K562 (cell line): ENCODE measurements around the gene KRTAP2-3. TPM values are rescaled to one million over a fixed set of nuclear protein-coding genes. Genes with fewer than 3 reads are reported as not detected.
A peak's percentile ranks its signal among the peaks of the same experiment; 100 is the strongest.

ENCODE experiments used
- FIP1L1 ChIP-seq: fragments of 200-400 bp; formaldehyde crosslinking; IDR thresholded peaks from 2 replicates; pipeline ENCODE4 v1.6.1; 2018; ENCODE audit warnings: mild to moderate bottlenecking, low read depth, low read length; ENCODE audit not compliant: poor library complexity, severe bottlenecking
- FOXK2 ChIP-seq, 2 experiments: fragments of 450-650 bp; IDR thresholded peaks in 1 of 2; conservative IDR thresholded peaks in 1 of 2; 2 replicates each; pipeline ENCODE4 v1.6.1; 2016; ENCODE audit warnings: low read depth in 2 of 2, mild to moderate bottlenecking in 1 of 2
- HDAC8 ChIP-seq: fragments of 450-650 bp; IDR thresholded peaks from 2 replicates; pipeline ENCODE4 v1.6.1; 2016; ENCODE audit warnings: mild to moderate bottlenecking, missing genetic modification characterization, moderate library complexity, missing compliant biosample characterization
- KDM1A ChIP-seq, 2 experiments: fragments of 450-650 bp; IDR thresholded peaks; 2 replicates each; pipeline ENCODE4 v1.6.1; 2016; ENCODE audit warnings: mild to moderate bottlenecking in 2 of 2
- LARP7 ChIP-seq: fragments of 450-650 bp; IDR thresholded peaks from 2 replicates; pipeline ENCODE4 v1.6.1; 2016
- MCM7 ChIP-seq, 2 experiments: fragments of 450-650 bp; IDR thresholded peaks; 2 replicates each; pipeline ENCODE4 v1.6.1; 2016 to 2018
- PHF20 ChIP-seq: fragments of 450-650 bp; IDR thresholded peaks from 2 replicates; pipeline ENCODE4 v1.6.1; 2018; ENCODE audit not compliant: partially characterized antibody
- POLR3A ChIP-seq: IDR thresholded peaks from 2 replicates; pipeline ENCODE4 v1.6.1; 2011; ENCODE audit warnings: borderline replicate concordance, mild to moderate bottlenecking, moderate library complexity; ENCODE audit not compliant: insufficient read length, insufficient read depth; ENCODE audit errors: extremely low read depth
- SIN3B ChIP-seq: fragments of 450-650 bp; IDR thresholded peaks from 2 replicates; pipeline ENCODE4 v1.6.1; 2017; ENCODE audit warnings: low read depth, mild to moderate bottlenecking, moderate library complexity
- SRF ChIP-seq, 2 experiments: fragments of 250-450, 450-650 bp in 1 of 2; sonication (Bioruptor Pico) in 1 of 2; sonication (generic) in 1 of 2; formaldehyde crosslinking; IDR thresholded peaks; 2 replicates each; pipeline versions ENCODE4 v1.5.0 to v1.5.1; 2020 to 2022; ENCODE audit warnings: mild to moderate bottlenecking in 1 of 2, missing genetic modification reagents in 1 of 2
- SRSF1 ChIP-seq: fragments of 200-400 bp; formaldehyde crosslinking; IDR thresholded peaks from 2 replicates; pipeline ENCODE4 v1.6.1; 2017; ENCODE audit warnings: mild to moderate bottlenecking, low read depth, low read length, moderate library complexity
- SRSF9 ChIP-seq: fragments of 200-400 bp; formaldehyde crosslinking; IDR thresholded peaks from 2 replicates; pipeline ENCODE4 v1.6.1; 2017; ENCODE audit warnings: low read depth, low read length, borderline replicate concordance
- TARDBP ChIP-seq: fragments of 450-650 bp; IDR thresholded peaks from 2 replicates; pipeline ENCODE4 v1.6.1; 2016
- TCF7 ChIP-seq: sonication (generic); IDR thresholded peaks from 2 replicates; pipeline ENCODE4 v1.6.1; 2016; ENCODE audit warnings: antibody characterized with exemption, borderline replicate concordance
- TCFL5 ChIP-seq: fragments of 250-450 bp; sonication (Bioruptor Pico); conservative IDR thresholded peaks from 2 replicates; pipeline ENCODE4 v1.6.1; 2021; ENCODE audit warnings: mild to moderate bottlenecking, moderate library complexity, matching md5 sums
- TRIM28 ChIP-seq: fragments of 450-650 bp; IDR thresholded peaks from 2 replicates; pipeline ENCODE4 v1.6.1; 2017
- ZNF311 ChIP-seq: fragments of 250-450 bp; sonication (Bioruptor Pico); IDR thresholded peaks from 2 replicates; pipeline ENCODE4 v1.4.0; 2020; ENCODE audit warnings: mild to moderate bottlenecking, moderate library complexity
- polyA plus RNA-seq, 8 experiments: library from polyadenylated mRNA; depleted of rRNA in 4 of 8; stranded (reverse) in 5 of 8; unstranded in 3 of 8; fragments of >200 nt; fragmentation: Nextera tagmentation in 2 of 8; fragmentation: Illumina TruSeq in 1 of 8; extraction: Ambion mirVana in 2 of 8; extraction: Trizol in 1 of 8; gene quantifications; 2 replicates each; pipeline versions ENCODE4 v1.2.1 to v1.2.3, GENCODE V29; 2011 to 2014; ENCODE audit warnings: inconsistent platforms in 1 of 8, missing spikeins in 1 of 8
- total RNA-seq, 7 experiments: library from RNA; depleted of rRNA in 6 of 7; stranded (reverse); fragments of >200 nt in 6 of 7; fragmentation: Illumina TruSeq in 2 of 7; extraction: Trizol in 2 of 7; gene quantifications; 2 replicates each; pipeline versions ENCODE4 v1.2.1 to v1.2.3, GENCODE V29; 2011 to 2021; ENCODE audit warnings: low replicate concordance in 1 of 7
- TF ChIP-seq, protein P1 (sequence below): fragments of 250-450 bp; sonication (Bioruptor Pico); IDR thresholded peaks from 2 replicates; pipeline ENCODE4 v1.8.0; 2021; ENCODE audit warnings: moderate library complexity, mild to moderate bottlenecking, inconsistent platforms
- TF ChIP-seq, protein P2 (sequence below), 2 experiments: fragments of 450-650 bp; IDR thresholded peaks; 2 replicates each; pipeline ENCODE4 v1.6.1; 2016
- TF ChIP-seq, protein P3 (sequence below): fragments of 450-650 bp; conservative IDR thresholded peaks from 2 replicates; pipeline ENCODE4 v1.6.1; 2016; ENCODE audit warnings: missing genetic modification characterization, low read depth, mild to moderate bottlenecking, missing compliant biosample characterization, moderate library complexity
- TF ChIP-seq, protein P4 (sequence below): sonication (generic); formaldehyde crosslinking; IDR thresholded peaks from 2 replicates; pipeline ENCODE4 v1.8.0; 2023; ENCODE audit warnings: mild to moderate bottlenecking, missing genetic modification reagents

KRTAP2-3 gene
- total and polyA plus RNA-seq, 9 of the 15 experiments (the other 6 are each of a cell fraction or from before 2014, with no cell fraction given), result not detected

DNA sequence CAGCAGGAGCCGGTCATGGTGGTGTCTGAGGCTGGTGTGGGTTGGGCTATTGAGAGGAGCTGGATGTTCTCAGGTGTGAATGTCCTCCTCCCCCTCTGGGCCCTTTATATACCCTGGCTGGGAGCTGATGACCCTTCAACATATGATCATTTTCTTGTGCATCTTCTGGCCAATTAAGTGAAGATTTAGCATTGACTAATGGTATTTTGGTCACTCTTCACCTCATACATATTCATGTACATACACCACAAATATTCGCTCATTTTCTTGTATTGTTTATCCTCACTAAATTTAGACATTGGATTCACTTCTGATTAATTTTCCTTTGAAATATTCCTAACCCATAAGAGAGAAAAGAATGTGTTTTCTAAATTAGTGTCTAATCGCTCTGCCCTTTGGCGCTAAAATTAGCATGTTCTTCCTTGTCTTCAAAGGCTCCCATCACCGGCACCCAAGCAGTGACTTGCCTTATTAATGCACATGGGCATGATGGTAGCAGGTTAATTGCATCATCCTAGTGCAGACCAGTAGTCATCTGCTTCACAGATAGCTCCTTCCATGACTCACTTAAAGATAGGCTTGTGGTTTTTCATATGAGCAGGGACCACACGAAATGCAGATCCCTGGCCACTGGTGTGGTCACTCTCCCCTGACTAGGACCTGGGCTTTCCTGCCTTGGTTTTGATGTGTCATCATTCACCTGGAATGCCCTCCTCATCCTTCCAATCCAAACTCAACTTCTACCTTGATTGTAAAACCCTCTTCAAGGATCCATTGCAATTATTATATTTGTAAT, 6.1 kb upstream of the KRTAP2-3 start, which contains the start of gene KRTAP2-4 (continued):
- TF ChIP-seq PHF20 (no peak), HDAC8 (no peak; the same call in 1 of the 2 replicates), TCF7 (no peak), KDM1A (IDR thresholded peaks at IDR 0.05) (no peak), SIN3B (no peak), SRSF1 (no peak), SRSF9 (no peak), FIP1L1 (no peak), TRIM28 (no peak), MCM7 (IDR thresholded peaks at IDR 0.05) (no peak), SRF (CRISPR knock-in tag; IDR thresholded peaks at IDR 0.05) (no peak), LARP7 (no peak), TARDBP (no peak), POLR3A (no peak), TCFL5 (CRISPR knock-in tag) (no peak), FOXK2 (conservative IDR thresholded peaks at IDR 0.05 in 1 of 2, IDR thresholded peaks at IDR 0.05 in 1 of 2; ENCODE audit: low read depth in 2 of 2) (no peak), ZNF311 (CRISPR knock-in tag) (no peak)
- TF ChIP-seq, protein P1, sequence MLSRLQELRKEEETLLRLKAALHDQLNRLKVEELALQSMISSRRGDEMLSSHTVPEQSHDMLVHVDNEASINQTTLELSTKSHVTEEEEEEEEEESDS, result no peak
- TF ChIP-seq, protein P2, sequence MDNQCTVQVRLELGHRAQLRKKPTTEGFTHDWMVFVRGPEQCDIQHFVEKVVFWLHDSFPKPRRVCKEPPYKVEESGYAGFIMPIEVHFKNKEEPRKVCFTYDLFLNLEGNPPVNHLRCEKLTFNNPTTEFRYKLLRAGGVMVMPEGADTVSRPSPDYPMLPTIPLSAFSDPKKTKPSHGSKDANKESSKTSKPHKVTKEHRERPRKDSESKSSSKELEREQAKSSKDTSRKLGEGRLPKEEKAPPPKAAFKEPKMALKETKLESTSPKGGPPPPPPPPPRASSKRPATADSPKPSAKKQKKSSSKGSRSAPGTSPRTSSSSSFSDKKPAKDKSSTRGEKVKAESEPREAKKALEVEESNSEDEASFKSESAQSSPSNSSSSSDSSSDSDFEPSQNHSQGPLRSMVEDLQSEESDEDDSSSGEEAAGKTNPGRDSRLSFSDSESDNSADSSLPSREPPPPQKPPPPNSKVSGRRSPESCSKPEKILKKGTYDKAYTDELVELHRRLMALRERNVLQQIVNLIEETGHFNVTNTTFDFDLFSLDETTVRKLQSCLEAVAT (IDR thresholded peaks at IDR 0.05), result peak in 1 of 2 experiments; percentile 67; a peak in 1 of 4 replicates
- TF ChIP-seq, protein P3, sequence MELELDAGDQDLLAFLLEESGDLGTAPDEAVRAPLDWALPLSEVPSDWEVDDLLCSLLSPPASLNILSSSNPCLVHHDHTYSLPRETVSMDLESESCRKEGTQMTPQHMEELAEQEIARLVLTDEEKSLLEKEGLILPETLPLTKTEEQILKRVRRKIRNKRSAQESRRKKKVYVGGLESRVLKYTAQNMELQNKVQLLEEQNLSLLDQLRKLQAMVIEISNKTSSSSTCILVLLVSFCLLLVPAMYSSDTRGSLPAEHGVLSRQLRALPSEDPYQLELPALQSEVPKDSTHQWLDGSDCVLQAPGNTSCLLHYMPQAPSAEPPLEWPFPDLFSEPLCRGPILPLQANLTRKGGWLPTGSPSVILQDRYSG (tag), result no peak
- TF ChIP-seq, protein P4, sequence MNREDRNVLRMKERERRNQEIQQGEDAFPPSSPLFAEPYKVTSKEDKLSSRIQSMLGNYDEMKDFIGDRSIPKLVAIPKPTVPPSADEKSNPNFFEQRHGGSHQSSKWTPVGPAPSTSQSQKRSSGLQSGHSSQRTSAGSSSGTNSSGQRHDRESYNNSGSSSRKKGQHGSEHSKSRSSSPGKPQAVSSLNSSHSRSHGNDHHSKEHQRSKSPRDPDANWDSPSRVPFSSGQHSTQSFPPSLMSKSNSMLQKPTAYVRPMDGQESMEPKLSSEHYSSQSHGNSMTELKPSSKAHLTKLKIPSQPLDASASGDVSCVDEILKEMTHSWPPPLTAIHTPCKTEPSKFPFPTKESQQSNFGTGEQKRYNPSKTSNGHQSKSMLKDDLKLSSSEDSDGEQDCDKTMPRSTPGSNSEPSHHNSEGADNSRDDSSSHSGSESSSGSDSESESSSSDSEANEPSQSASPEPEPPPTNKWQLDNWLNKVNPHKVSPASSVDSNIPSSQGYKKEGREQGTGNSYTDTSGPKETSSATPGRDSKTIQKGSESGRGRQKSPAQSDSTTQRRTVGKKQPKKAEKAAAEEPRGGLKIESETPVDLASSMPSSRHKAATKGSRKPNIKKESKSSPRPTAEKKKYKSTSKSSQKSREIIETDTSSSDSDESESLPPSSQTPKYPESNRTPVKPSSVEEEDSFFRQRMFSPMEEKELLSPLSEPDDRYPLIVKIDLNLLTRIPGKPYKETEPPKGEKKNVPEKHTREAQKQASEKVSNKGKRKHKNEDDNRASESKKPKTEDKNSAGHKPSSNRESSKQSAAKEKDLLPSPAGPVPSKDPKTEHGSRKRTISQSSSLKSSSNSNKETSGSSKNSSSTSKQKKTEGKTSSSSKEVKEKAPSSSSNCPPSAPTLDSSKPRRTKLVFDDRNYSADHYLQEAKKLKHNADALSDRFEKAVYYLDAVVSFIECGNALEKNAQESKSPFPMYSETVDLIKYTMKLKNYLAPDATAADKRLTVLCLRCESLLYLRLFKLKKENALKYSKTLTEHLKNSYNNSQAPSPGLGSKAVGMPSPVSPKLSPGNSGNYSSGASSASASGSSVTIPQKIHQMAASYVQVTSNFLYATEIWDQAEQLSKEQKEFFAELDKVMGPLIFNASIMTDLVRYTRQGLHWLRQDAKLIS (CRISPR knock-in tag), result no peak
